Uterus (tissue), 4 donors: ENCODE data around the gene OCA2. TPM values are rescaled to one million over a fixed set of nuclear protein-coding genes. Genes with fewer than 3 reads are reported as not detected.
"Not testable (repeated sequence)": the region's sequence is repeated elsewhere in the genome, so short reads cannot be mapped to it uniquely, and the experiment has no call there.

ENCODE experiments used
- DNase-seq, 2 donors: peaks; one replicate each; pipeline ENCODE4 v3.0.0-alpha.2; 2019 to 2020
- H3K27ac ChIP-seq, 2 donors: fragments of 200-600 bp; sonication (generic); 1 replicate in 1 of 2; 2 replicates in 1 of 2; pipeline ENCODE4 v1.5.1; 2016 to 2018
- H3K27me3 ChIP-seq, 2 donors: fragments of 200-600 bp; sonication (generic); one replicate each; pipeline ENCODE4 v1.5.1; 2018 to 2019; ENCODE audit warnings: control low read depth in 1 of 2
- H3K36me3 ChIP-seq, 2 donors: fragments of 200-600 bp; sonication (generic); one replicate each; pipeline ENCODE4 v1.5.1; 2019; ENCODE audit warnings: control low read depth in 1 of 2
- H3K4me1 ChIP-seq, 2 donors: fragments of 200-600 bp; sonication (generic); one replicate each; pipeline ENCODE4 v1.5.1; 2018 to 2019; ENCODE audit warnings: control low read depth in 1 of 2
- H3K4me3 ChIP-seq, 2 donors: fragments of 200-600 bp; sonication (generic); 1 replicate in 1 of 2; 2 replicates in 1 of 2; pipeline ENCODE4 v1.5.1; 2018 to 2019; ENCODE audit warnings: mild to moderate bottlenecking in 1 of 2
- H3K9me3 ChIP-seq, 2 donors: fragments of 200-600 bp; sonication (generic); one replicate each; pipeline ENCODE4 v1.5.1; 2019; ENCODE audit warnings: control low read depth in 1 of 2
- POLR2A ChIP-seq, 2 donors: fragments of 450-650 bp; IDR thresholded peaks; one replicate each; pipeline ENCODE4 v1.6.1; 2016; ENCODE audit warnings: antibody characterized with exemption in 2 of 2, mild to moderate bottlenecking in 1 of 2, moderate library complexity in 1 of 2
- intact Hi-C: fragments of 100-400 bp; cut with DNase I; formaldehyde crosslinking; loops from one replicate; pipeline ENCODE4 v1.15.1; 2023; ENCODE audit warnings: low total_unique reads
- total RNA-seq, 4 donors: library from RNA; depleted of rRNA in 3 of 4; stranded (reverse); fragments of >200 nt in 3 of 4; gene quantifications; one replicate each; pipeline versions ENCODE4 v1.1.0 to v1.2.4, GENCODE V29; 2014 to 2023
- TF ChIP-seq, protein P1 (sequence below), 4 experiments: fragments of 200-600 bp in 2 of 4; fragments of 450-650 bp in 2 of 4; sonication (generic) in 2 of 4; IDR thresholded peaks; one replicate each; pipeline ENCODE4 v1.5.1; 2016 to 2019; ENCODE audit warnings: antibody characterized with exemption in 4 of 4, mild to moderate bottlenecking in 2 of 4, moderate library complexity in 1 of 4
- donor health status: DM: yes; HTN: yes; CAD: no.

The OCA2 gene
- 1 to 10 TPM in 1 of 4 donors, under 1 TPM in 1, not detected in 2; 0.55 to 4.6 TPM for total RNA-seq

DNA sequence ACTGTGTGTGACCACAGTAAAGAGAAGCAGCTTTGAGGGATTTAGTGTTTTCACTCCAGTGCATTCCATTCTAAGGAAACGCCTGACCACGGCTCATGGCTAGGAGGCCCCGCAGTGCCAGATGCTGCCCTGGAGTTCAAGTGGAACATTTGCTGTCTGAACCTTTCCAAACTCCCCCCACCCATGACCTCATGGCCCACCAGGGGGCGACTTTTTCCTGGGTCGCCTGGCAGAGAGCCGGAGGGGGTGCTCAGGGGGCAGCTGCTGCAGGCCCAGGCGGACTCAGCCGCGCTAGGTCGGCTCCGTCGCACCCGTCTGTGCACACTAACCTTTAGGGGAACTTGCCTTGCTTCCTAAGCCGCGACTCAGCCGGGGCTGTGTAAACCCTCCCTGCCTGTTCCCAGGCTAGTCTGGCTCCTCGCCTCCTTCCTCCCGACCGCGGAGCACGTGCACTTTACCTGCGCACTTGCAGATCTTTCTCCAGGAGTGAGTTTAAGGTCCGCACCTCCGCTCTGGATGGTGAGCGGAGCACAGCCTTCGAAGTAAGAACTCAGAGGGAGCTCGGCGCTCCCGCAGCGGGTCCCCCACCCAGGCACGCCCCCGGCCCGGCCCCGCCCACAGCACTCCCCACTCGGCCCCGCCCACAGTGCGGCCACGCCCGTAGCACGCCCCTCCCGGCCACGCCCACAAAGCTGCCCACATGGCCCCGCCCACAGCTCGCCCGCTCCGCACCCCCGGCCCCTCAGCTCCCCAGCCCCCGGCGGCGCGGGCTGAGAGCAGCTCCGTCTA, at the start of gene OCA2:
Gene OCA2 (minus strand): TSS at position 550 of the 789 bp plus-strand sequence. CDS start 17,441 bp downstream, outside the sequence.
- H3K4me3 ChIP-seq = no peak within 1 kb of the TSS
- no peaks in the 10 kb centered on the region for H3K9me3 ChIP-seq
- H3K27ac ChIP-seq = no peak within 1 kb of the TSS
- H3K27me3 ChIP-seq = peaks cover 0 to 18% of the 10 kb centered on the region in 2 donors
- no peak for DNase-seq
- H3K36me3 ChIP-seq = no peaks in the 10 kb centered on the region
- intact Hi-C loops = no loop called here
- H3K4me1 ChIP-seq = peaks cover 0 to 12% of the 10 kb centered on the region in 2 donors
- TF ChIP-seq, protein P1, sequence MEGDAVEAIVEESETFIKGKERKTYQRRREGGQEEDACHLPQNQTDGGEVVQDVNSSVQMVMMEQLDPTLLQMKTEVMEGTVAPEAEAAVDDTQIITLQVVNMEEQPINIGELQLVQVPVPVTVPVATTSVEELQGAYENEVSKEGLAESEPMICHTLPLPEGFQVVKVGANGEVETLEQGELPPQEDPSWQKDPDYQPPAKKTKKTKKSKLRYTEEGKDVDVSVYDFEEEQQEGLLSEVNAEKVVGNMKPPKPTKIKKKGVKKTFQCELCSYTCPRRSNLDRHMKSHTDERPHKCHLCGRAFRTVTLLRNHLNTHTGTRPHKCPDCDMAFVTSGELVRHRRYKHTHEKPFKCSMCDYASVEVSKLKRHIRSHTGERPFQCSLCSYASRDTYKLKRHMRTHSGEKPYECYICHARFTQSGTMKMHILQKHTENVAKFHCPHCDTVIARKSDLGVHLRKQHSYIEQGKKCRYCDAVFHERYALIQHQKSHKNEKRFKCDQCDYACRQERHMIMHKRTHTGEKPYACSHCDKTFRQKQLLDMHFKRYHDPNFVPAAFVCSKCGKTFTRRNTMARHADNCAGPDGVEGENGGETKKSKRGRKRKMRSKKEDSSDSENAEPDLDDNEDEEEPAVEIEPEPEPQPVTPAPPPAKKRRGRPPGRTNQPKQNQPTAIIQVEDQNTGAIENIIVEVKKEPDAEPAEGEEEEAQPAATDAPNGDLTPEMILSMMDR (IDR thresholded peaks at IDR 0.05) = no peak
- TF ChIP-seq POLR2A (IDR thresholded peaks at IDR 0.05) = no peak

DNA sequence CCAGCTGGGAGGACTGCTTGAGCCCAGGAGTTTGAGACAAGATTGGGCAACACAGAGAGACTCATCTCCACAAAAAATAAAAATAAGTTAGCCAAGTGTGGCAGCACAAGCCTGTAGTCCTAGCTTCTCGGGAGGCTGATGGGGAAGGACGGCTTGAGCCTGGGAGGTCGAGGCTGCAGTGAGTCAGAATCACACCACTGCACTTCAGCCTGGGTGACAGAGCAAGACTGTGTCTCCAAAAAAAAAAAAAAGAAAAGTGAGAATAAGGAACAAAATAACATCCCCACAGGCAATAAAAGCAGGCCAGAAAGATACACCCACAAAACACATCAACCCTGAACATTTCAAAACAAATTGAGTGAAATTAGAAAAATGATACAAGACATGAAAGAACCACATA, 48.7 kb upstream of the OCA2 start:
- intact Hi-C loops = no loop called here
- no peak overlapping the region for H3K4me3 ChIP-seq
- no peaks in the 10 kb centered on the region for H3K4me1 ChIP-seq
- no peak overlapping the region for H3K27ac ChIP-seq
- no peak for TF ChIP-seq POLR2A (IDR thresholded peaks at IDR 0.05)
- TF ChIP-seq, protein P1 (IDR thresholded peaks at IDR 0.05) = no peak
- no peaks in the 10 kb centered on the region for H3K27me3 ChIP-seq
- H3K9me3 ChIP-seq = no peaks in the 10 kb centered on the region
- no peak for DNase-seq
- H3K36me3 ChIP-seq = no peaks in the 10 kb centered on the region

- H3K36me3 ChIP-seq, H3K27ac ChIP-seq, H3K4me1 ChIP-seq, H3K9me3 ChIP-seq, H3K4me3 ChIP-seq, H3K27me3 ChIP-seq, DNase-seq, intact Hi-C loops: not testable (repeated sequence)
Measured at GRCh38 chr15:28145419-28145818, 46.3 kb upstream of the OCA2 start.

DNA sequence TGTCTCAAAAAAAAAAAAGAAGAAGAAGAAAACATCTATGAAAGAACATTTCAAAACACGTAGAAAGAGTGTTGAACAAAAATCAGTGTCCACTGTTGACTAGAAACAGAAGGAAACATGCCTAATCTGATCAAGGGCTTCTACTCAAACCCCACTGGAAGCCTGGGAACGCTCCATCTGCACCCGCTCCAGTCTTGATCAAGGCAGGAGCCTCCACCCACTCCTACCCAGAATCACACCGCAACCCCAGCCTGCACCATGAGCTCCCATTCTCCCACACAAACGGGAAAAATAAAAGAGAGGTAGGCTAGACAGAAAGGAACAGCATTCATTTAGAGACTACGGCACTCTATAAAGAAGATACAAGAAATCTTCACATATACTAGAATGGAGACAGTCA, 40.9 kb upstream of the OCA2 start:
- Histone ChIP-seq H3K36me3 (no peaks in the 10 kb centered on the region), H3K27me3 (no peaks in the 10 kb centered on the region), H3K4me1 (no peaks in the 10 kb centered on the region), H3K4me3 (no peak overlapping the region), H3K9me3 (no peaks in the 10 kb centered on the region), H3K27ac (no peak overlapping the region)
- no peak for TF ChIP-seq POLR2A (IDR thresholded peaks at IDR 0.05)
- TF ChIP-seq, protein P1 (IDR thresholded peaks at IDR 0.05) = no peak
- DNase-seq = no peak
- intact Hi-C loops = no loop called here

DNA sequence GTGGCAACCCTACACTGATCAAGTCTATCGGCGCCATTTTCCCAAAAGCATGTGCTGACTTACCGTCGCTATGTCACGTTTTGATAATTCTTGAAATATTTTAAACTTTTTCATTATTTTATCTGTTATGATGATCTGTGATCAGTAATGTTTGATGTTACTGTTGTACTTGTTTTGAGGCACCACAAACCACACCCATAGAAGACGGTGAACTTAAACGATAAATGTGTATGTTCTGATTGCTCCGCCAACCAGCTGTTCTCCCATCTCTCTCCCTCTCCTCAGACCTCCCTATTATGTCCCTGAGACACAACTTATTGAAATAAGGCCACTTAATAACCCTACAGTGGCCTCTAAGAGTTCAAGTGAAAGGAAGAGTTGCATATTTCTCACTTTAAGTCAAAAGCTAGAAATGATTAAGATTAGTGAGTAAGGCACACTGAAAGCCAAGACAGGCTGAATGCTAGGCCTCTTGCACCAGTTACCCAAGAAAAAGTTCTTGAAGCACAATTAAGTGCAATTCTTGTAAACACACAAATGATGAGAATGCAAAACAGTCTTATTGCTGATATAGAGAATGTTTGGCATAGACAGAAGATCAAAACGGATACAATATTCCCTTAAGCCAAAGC, 38.4 kb upstream of the OCA2 start:
- H3K27ac ChIP-seq, H3K4me1 ChIP-seq, H3K27me3 ChIP-seq, intact Hi-C loops, DNase-seq, H3K9me3 ChIP-seq, H3K4me3 ChIP-seq, H3K36me3 ChIP-seq: not testable (repeated sequence)

DNA sequence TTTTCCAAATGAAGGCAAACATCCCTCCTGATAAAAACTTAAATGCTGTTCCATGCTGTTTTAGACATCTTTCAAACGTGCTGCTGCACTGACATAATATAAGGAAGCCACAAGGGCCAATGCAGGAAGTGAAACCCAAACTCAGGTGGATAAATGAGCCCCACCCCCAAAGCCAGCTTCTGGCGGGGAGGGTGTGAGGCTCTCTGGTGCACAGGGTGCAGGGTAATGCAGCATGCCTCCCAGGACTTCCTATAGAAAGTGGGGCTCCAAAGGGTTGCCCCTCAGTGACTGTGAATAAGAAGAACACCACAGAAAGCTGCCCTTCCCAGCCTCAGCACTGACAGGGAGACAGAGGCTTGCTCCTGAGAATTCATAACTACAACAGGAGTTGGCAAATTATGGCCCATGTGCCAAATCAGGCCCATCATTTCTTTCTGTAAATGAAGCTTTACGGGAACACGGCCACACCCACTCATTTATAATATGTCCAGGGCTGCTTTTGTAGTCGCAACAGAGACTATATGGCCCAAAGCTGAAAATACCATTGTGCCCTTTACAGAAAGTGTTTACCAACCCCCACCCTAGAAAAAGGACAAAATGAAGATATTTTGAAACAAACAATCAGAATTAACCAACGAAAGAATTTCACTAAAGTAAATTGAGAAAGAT, 37.3 kb upstream of the OCA2 start:
- H3K36me3 ChIP-seq, intact Hi-C loops, H3K9me3 ChIP-seq, DNase-seq, H3K4me1 ChIP-seq, H3K27ac ChIP-seq, H3K4me3 ChIP-seq, H3K27me3 ChIP-seq: not testable (repeated sequence)
